Liver (tissue), 3 donors: ENCODE results near the gene LIPM.

ENCODE experiments used
- GABPA ChIP-seq, 2 donors: IDR thresholded peaks in 1 of 2; conservative IDR thresholded peaks in 1 of 2; 2 replicates each; pipeline ENCODE4 v1.6.1; 2016; ENCODE audit warnings: antibody characterized with exemption in 2 of 2, mild to moderate bottlenecking in 1 of 2, moderate library complexity in 1 of 2
- RAD21 ChIP-seq, 2 donors: IDR thresholded peaks; 2 replicates each; pipeline ENCODE4 v1.6.1; 2016; ENCODE audit warnings: antibody characterized with exemption in 2 of 2, mild to moderate bottlenecking in 2 of 2
- TF ChIP-seq, protein P1 (sequence below): fragments of 150-350 bp; IDR thresholded peaks from 2 replicates; pipeline ENCODE4 v1.5.1; 2017; ENCODE audit warnings: improper control_type of control experiment, low read depth, low read length; ENCODE audit not compliant: missing input control
- donor health status: healthy.
- donor health status: healthy.

DNA sequence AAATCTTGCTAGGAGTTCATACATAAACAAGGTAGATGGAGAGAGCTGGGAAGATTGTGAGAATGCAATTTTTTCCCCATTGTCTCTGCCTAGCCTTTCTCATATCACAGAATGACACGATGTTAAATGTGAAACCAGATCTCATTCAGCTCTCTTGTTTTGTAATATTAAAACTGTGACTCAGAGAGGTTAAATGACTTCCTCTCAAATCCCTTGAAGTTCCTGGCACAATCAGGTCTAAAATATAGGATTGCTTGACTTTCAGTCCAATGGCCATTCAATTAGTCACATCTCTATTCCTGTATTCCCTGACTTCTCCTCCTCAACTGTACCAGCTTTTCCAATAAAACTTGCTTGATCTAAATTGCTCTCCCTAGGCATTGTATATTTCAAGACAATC is 46.0 kb downstream of the LIPM start:
- TF ChIP-seq, protein P1, sequence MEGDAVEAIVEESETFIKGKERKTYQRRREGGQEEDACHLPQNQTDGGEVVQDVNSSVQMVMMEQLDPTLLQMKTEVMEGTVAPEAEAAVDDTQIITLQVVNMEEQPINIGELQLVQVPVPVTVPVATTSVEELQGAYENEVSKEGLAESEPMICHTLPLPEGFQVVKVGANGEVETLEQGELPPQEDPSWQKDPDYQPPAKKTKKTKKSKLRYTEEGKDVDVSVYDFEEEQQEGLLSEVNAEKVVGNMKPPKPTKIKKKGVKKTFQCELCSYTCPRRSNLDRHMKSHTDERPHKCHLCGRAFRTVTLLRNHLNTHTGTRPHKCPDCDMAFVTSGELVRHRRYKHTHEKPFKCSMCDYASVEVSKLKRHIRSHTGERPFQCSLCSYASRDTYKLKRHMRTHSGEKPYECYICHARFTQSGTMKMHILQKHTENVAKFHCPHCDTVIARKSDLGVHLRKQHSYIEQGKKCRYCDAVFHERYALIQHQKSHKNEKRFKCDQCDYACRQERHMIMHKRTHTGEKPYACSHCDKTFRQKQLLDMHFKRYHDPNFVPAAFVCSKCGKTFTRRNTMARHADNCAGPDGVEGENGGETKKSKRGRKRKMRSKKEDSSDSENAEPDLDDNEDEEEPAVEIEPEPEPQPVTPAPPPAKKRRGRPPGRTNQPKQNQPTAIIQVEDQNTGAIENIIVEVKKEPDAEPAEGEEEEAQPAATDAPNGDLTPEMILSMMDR = no peak
- no peak for TF ChIP-seq RAD21 (IDR thresholded peaks at IDR 0.05)
- no peak for TF ChIP-seq GABPA (IDR thresholded peaks at IDR 0.05 in 1 of 2, conservative IDR thresholded peaks at IDR 0.05 in 1 of 2)
